Measurements from ENCODE around the gene FAM174B.
"Not testable (repeated sequence)": the region's sequence is repeated elsewhere in the genome, so short reads cannot be mapped to it uniquely, and the experiment has no call there.

FAM174B gene

DNA sequence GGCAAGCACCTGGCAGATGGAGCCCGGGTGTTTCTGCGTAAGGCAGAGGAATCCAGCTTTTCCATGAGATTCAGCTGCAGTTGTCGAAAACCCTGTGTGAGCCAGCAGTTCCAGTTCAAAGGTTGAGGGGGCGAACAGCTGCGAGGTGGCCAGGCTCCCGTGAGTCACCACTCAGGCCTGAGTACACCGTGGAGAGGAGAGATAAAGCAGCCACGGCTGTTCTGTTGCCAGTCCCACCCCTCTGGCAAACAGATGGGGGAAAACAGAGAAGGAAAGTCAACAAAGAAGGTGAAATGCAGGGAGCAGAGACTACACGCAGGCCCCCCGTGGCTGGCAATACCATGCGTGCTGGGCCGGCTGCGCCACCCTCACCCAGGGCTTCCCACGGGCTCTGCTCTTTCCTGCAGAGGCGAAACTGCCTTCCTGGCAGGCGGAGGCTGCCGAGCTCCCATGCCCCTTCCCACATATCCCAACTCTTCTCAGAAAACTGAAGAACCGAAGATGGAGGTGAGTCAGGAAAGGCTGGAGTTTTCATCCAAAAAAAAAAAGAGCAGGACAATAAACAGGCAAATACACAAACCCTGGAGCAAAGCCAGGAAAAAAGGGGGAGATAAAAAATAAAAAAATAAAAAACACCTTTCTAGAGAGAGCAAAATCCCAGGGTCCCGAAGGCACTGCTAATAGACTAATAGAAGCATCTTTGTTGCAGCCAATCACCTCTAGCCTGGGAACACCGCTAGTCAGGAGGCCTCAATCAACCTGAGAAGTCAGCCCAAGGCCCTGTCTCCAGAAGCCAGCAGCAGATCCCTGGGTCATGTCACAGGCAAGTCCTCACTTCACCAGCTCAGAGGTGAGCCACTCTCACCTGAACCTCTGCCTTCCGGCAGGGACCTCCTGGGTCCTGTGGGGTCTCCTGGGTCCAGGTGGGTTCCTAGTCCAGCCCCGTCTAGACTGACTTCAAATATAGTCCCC lies 37.7 kb downstream of the FAM174B start:
- no peak for DNase-seq

DNA sequence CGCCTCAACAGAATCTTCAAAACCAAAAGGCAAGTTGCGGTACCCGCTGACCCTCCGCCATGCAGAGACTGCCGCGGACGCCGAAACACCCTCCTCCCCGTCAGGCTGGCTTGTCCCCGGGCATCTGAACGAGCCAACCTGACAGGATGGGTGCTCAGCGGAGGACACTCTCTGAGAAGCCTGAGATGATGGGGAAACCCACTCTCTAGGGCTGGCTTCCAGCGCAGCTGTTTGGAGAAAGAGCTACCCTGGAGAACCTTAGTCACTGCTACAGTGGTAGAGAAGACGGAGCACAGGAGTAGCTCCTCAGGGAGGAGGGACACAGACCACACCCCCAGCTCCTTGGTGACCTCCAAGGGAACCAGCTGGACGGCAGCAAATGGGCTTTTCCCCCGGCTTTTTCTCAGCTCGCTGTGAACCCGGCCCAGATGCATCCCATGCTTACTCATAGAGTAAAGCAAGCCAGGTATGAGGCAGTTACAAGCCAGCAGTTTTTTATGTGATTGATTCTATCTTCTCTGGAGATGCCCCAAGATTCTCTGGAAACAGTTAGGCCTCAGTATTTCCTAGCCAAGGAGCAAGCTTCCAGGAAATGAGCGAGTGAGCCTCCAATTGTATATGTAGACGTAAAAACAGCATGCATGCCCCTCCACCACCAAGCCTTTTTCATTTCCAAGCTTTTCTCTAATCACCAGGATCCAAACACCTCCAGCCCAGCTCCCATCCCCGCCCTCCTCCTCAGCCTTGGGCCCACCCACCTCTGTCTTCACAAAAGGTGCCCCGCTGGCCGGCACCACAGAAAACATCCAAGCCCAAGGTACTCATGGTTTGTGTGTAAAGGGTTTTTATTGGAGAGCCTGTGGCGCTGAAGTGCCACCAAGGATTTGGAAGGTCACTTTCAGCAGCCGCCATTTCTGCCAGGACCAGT lies 38.7 kb downstream of the FAM174B start:
- no peak for DNase-seq

DNA sequence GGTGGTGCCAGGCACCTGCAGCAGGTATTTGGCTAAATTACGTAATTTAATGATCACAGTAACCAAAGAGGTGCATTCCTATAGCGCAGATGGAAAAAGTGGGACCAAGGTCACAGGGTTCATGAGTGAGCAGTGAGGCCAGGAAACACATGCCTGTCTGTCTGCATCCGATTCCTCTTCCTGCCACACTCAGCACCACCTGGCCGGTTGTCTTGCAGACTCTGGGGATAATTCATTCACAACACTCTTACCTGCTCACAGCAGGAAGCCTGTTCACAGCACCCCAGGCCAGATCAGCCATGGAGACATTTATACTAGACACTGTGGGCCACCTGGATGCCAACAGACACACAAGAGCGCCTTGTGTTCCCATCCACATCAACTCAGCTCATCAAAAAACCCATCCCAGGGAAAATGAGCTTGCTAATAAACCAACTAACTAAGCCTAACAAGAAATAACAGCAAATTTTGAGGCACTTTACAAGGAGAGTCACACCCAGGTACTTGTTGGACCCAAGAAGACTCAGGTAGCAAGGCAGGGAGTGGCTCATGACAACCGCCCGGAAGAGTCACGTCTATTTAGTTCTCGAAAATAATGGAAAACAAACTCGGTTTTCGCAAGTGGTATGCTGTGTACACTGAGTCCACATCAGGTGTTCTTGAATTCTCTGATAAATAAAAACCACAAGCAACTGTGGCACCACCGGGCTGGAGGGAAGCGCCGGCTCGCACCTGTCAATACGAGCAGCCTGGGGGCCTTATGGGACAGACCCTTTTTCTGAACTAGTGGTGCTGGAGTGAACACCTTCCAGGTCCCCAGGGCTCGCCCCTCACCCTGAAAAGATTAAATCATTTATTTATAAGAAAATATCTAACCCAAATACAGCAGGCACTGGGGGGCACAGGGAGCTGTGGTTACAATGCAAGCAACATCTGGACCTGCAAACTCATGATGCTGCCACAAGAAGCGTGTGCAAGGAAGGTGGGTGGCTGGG lies 40.5 kb downstream of the FAM174B start:
- no peak for DNase-seq

DNA sequence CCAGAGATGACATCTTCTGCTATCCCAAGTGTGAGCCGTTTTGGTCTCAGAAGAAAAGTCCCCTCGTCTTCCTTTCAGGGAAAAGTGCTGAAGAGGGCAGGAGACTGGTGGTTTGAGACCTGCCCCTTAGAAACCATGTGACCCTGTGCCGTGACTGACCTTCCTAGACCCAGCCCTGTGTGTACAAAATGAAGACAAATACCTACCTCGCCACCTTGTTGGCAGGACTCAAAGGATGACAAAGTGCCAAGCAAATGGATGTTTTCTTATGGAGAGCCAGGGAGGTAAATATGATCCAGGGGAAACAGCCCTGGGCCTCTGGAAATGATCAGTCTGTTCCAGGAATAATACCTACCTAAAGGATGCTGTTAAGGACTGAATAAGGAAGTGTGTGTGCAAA lies 41.3 kb downstream of the FAM174B start:
- DNase-seq, result no peak

DNA sequence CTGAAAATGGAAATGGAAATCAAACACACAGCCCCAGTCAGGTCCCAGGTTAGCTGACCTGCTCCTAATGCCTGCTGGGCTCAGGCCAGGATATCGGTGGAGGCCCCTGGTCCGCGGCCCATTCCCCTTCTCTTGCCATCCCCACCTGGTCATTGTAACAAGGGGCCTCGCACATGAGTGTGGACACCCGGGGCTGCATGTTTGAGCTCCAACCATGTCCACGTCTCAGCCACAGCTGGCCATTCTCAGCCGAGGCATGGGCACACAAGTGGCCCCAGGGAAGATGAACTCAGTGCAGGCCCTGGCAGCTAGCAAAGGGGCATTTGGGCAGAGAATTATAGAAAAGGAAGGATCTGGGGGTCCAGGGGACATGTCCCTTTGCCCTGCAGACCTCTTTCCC lies 41.7 kb downstream of the FAM174B start:
- DNase-seq, result no peak

DNA sequence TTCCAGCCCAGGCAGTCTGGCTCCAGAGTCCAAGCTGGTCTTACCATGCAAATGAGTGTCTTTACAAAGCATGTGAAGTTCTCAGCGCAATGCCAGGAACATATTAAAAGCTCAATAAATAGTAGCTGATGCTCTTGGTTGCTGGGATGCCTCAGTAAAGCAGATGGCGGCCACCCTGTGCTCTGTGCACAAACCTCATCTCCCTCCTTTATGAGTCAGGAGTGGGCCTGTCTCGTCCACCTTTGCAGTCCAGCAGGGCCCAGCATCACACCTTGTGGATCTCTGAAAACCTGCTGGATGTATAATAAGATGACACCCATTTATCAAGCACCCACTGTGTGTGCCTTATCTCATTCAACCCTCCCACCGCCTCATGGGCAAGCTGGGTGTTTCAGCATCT lies 42.7 kb downstream of the FAM174B start:
- no peak for DNase-seq

DNA sequence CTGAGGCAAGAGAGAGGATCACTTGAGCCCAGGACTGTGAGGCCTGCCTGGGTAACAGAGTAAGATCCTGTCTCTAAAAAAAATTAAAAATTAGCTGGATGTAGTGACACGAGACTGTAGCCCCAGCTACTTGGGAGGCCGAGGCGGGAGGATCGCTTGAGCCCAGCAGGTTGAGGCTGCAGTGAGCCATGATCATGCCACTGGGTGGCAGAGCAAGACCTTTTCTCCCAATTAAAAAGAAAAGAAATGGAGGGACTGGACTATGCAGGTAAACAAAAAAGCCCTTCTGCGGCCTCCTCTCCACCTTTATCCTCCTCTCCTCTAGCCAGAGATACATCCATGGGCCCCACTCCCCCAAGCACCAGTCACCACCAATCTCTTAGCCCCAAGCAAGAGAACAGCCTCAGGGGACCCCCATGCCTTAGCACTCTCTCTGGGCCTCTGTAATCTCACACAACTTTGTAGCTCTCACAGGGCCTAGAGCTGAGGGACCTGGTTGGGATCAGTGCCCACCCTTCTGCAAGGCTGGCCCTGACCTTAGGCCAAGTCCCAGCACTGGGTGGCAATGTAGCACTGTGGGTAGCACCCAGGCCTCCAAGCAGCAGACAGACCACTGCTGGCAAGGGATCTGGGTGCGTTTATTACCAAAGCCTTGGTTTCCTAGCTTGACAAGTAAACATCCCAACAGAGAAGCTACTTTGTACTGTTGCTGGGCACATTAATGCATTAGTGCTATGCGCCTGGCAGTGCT lies 43.4 kb downstream of the FAM174B start:
- DNase-seq, result no peak

DNA sequence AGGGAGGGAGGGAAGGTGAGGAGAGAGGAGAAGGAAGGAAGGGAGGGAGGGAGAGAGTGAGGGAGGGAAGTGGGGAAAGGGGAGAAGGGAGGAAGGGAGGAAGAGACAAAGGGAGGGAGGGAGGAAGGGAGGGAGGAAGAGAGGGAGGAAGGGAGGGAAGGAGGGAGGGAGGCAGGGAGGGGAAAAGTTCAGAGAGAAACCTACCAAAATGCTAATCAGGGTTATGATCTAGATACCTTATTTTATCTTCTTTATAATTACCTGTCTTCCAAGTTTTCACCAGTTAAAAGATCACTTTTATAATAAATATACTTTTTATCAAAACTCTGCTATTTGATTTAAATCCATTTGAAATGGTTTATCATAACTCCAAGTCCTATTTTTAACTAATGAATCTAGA lies 44.4 kb downstream of the FAM174B start:
- no peak for DNase-seq

DNA sequence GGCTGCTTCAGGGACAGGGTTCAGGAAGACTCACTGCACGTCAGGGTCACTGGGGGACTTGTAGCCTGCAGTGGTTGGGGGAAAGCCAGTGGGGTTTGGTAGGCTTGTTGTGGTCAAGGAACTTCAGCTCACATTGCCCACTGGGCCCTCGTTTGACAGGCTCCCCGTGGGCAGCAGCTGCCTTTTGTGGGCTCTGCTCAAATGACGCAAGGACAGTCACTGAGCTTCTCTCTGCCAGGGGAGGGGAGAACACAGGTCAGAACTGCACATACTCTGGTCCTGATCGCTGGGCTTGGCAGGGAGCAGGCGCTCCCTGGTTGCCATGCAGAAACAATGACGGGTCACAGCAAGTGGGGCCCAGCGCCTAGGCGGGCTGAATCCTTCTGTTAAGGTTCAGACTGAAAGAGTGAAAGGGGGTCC lies 45.5 kb downstream of the FAM174B start:
- DNase-seq, result no peak

DNA sequence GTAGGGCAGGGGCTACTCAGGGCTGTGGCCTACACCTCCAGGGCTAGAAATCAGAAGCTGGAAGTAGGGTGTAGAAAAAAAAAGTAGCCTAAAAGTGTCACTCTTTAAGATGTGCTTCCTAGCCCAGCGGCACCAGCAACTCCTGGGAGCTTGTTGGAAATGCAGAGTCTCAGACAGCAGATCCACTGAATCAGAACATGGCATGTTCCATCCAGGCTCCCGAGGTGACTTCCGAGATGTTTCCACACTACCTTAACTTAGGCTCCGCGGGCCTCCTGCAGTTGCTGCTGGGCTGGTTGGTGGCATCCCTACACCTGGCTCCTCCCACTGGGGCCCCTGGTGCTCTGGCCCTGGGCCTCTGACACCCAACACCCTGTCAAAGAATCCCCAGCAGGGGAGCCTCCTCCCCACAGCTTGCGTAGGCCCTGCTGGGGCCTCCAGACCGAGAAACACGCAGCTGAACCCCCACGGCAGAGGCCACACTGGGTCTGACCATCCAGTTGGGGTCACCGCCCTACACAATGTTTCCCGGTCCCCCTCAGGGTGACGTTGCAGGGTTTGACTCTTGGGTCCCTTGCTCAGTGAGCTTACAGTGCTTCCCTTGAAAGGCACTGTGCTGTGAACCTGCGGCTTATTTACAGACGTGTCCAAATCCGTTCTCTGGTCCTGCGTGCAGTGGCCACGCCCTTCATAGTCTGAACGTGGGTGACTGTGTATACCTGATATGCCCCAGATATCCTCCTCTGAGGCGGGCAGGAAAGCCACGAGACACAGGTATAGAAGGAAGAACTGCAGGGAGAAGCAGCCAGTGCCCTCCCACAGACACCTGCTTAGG lies 46.5 kb downstream of the FAM174B start:
- no peak for DNase-seq

DNA sequence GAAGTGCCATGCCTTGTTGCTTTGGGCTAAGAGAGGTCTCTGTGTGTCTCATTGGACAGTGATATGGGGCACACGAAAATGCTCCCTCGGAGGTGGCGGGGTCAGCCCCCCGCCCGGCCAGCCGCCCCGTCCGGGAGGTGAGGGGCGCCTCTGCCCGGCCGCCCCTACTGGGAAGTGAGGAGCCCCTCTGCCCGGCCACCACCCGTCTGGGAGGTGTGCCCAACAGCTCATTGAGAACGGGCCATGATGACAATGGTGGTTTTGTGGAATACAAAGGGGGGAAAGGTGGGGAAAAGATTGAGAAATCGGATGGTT lies 48.8 kb downstream of the FAM174B start:
- DNase-seq, result not testable (repeated sequence)

DNA sequence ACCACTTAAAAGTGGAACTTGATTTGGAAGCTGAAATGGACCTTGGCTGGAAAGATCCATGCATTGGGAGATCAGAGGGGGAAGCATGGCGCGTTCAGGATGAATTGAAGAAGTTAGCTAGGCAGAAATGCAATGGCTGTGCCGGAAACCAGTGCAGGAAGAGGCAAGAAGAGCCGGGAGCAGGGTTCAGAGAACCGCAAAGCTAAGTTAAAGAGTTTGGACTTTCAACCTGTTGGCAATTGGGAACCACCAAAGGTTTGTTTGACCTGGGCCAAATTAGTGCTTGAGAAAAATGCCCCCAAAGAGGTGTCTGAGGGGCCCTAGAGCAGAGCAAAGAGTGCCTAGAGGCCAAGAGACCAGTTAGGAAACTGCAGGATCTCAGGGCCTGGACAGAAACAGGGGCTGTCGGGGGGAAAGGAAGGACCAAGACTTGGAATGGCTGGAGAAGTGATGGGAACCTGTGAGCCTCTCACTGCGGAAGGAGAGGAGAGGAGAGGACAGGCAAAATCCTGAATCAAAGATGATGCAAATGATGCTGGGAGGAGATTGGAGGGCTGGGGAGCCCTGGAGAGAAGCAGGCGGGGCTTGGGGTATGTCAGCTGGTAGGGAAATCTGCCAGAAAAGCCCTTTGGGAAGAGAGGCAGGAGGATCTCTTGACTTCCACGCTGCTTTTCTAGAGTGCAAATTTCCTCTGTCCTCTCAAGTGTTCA lies 49.3 kb downstream of the FAM174B start:
- no peak for DNase-seq

DNA sequence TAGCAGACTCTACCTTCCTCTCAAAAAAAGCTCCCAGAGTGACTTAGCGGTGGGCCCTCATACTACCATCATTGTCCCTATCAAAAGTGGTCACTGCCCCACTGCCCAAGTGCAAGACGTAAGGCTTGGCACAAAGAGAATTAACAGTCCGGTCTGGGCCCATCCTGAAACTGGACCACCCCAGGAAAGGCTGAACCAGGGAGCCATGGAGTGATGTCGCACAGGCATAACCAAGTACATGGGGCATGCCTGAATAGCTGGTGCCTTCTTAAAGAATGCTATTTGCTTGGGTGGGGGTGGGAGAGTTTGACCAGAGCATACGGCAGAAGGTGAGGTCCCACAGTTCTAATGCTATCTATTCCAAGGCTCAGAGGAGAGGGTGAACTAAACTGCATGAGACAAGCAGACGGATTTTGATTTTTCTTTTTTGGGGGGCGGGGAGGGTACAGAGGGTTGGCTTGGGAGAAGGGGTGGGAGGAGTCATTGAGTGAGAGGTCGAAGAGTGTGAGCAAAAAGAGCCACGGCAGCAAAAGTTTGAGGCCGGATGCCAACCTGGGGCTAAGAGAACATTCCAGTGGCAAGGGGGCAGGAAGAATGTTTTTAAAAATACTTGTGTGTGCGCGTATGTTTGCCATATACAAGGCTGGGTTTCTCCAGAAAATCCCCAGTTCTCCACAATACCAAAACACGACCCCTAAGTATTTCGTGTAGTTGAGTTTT lies 50.2 kb downstream of the FAM174B start:
- no peak for DNase-seq

DNA sequence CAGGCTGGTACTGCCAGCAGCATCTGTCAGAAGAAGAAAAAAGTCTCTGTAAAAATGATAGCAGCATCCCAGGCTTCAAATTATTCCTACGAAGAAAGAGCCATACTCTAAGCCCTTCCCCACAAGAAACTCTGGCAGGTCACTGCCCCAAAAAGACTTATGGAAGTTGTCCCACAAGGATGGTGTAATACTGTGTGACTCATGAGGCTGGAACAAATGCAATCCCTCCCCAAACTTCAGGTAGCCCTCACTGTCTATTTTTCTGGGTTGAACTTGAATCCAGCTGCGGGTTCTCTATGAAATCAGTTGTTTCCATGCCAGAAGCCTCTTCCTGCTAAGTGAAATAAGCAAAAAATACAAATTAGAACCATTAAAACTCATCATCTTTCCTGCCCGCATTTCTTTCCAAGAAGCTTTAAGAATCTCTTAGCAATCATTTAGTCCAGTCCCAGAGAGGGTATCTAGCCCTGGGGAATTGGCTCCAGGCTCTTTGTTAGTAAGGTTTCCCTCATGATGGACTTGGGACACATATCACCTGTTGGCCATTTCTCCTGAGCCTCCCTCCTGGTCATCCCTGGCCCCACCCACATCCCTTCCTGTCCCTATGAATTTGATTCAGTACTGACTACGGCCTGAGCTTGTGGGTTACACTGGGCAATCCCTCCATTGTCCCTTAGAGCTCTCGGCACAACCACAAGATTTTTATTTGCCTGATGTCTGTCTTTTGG lies 51.7 kb downstream of the FAM174B start:
- DNase-seq, result no peak

DNA sequence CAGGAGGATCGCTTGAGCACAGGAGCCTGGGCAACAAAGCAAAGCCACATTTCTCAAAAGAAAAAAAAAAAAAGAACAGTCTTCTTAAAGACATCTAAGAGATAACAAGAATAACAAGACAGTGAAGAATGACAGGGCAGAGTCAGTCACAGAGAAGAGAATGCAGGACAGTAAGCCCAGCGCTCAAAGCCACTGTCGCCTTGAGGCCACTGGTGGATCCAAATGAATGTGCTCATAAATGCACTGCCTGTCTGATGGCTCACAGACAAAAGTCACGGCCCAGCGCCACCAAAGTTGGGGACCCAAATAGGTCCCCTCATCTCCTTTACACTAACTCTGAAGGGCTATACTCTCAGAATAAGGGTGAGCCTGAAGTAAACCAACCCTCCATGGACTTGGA lies 52.3 kb downstream of the FAM174B start:
- DNase-seq, result no peak

DNA sequence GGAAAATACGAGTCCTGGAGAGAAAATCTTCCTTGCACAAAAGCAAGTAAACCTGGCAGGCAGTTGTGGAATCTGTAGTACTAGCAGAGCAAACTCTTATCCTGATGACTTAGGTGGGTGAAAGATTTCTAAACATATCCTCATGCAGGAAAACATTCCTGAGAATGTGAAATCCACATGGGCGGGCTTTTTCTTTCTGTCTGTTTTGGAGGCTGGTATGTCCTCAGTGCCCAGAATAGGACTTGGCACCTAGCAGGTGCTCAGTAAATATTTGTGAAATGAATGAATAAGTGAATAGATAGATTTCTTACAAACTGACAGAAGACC lies 53.3 kb downstream of the FAM174B start:
- DNase-seq, result no peak

DNA sequence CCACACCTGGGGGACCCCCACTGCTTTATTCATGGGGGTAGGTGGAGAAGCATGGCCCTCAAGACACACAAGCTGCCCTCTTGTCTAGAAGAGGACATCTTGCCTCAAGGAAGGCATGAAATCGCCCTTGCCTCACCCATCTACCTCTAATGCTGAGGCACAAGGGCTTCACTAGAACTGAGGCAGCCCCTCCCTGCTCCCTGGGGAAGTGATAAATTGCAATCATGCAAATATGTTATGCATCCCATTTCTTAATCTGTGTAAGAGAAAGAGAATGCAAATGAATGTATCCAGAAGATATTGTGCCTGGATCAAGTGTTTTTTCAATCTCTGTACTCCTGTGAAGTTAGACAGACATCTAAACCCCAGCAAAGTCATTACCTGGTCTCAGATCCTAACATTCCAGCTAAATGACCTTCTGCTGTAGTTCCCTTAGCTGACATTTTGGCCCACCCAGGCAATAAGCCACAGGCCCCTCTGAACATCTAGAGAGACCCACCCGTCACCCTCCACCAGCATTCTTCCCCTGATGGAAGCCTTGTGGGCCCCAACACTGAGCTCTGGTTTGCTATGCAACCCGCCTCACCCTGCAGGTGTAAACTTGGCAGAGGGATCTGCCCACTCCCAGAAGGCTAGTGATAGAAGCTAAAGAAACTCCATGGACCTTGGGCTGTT lies 53.8 kb downstream of the FAM174B start:
- no peak for DNase-seq

DNA sequence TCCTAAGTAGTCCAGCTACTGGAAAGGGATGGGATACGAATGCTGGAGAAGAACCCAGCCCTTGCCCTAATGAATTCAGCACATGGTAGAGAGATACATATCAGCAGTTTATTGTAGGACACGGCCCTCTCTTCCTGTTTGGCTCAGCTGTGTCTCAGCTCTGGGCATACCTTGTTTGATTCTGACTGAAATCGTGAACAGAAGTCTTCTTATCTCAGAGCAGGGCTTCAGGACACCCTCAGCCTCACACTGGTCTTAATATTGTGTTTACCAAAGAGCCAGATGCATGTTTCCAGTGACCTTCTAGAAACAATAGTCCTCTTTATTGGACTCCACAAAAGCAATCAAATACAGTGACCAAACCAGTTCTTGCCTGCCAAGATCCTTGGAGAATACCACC lies 54.7 kb downstream of the FAM174B start:
- no peak for DNase-seq
